ENCODE results near the gene KIR3DL2.
"Not testable (repeated sequence)": the region's sequence is repeated elsewhere in the genome, so short reads cannot be mapped to it uniquely, and the experiment has no call there.

Gene KIR3DL2

DNA sequence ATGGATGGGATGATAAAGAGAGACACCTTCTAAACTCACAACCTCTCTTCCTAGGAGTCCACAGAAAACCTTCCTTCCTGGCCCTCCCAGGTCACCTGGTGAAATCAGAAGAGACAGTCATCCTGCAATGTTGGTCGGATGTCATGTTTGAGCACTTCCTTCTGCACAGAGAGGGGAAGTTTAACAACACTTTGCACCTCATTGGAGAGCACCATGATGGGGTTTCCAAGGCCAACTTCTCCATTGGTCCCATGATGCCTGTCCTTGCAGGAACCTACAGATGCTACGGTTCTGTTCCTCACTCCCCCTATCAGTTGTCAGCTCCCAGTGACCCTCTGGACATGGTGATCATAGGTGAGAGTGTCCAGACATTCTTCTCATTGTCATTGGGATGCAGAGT, 12.7 kb upstream of the KIR3DL2 start:
- H3K4me3 Mint-ChIP-seq; H3K9me3 Mint-ChIP-seq; intact Hi-C loops (cut with micrococcal nuclease); H3K36me3 Mint-ChIP-seq (ENCODE audit: low read depth); H3K27ac Mint-ChIP-seq: not testable (repeated sequence)
- H3K4me1 Mint-ChIP-seq (ENCODE audit: low read depth), result peaks cover 11% of the 10 kb centered on the region
- H3K27me3 Mint-ChIP-seq, result peaks cover 25% of the 10 kb centered on the region

- H3K9me3 Mint-ChIP-seq; intact Hi-C loops (cut with micrococcal nuclease); H3K27ac Mint-ChIP-seq; H3K4me1 Mint-ChIP-seq (ENCODE audit: low read depth); H3K4me3 Mint-ChIP-seq; H3K36me3 Mint-ChIP-seq (ENCODE audit: low read depth): not testable (repeated sequence)
- peaks cover 46% of the 10 kb centered on the region for H3K27me3 Mint-ChIP-seq
These were observed 7.1 kb upstream of the KIR3DL2 start for GRCh38 chr19:54843171-54843570.

DNA sequence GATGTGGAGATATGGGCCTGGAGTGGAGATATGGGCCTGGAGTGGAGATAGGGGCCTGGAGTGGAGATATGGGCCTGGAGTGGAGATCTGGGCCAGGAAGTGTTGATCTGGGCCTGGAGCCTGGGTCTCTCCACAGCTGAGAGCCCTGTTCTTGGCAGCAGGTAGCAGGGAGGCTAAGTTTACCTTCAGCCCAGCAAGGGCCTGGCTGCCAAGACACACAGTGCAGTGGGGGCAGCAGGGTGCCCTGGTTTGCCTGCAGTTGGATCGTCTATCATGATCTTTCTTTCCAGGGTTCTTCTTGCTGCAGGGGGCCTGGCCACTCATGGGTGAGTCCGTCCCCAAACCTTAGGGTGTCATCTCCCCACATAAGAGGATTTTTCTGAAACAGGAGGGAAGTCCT, 687 bp downstream of the KIR3DL2 start:
- intact Hi-C loops (cut with micrococcal nuclease), result no loop called here
- no peaks in the 10 kb centered on the region for H3K9me3 Mint-ChIP-seq
- H3K36me3 Mint-ChIP-seq (ENCODE audit: low read depth), result no peaks in the 10 kb centered on the region
- H3K4me3 Mint-ChIP-seq, result no peak overlapping the region
- H3K27me3 Mint-ChIP-seq, result peaks cover 27% of the 10 kb centered on the region
- H3K4me1 Mint-ChIP-seq (ENCODE audit: low read depth), result peaks cover 31% of the 10 kb centered on the region
- H3K27ac Mint-ChIP-seq, result no peak overlapping the region

- intact Hi-C loops (cut with micrococcal nuclease), result no loop called here
- H3K36me3 Mint-ChIP-seq (ENCODE audit: low read depth), result no peaks in the 10 kb centered on the region
- no peak overlapping the region for H3K4me3 Mint-ChIP-seq
- H3K27me3 Mint-ChIP-seq, result peaks cover 23% of the 10 kb centered on the region
- H3K9me3 Mint-ChIP-seq, result no peaks in the 10 kb centered on the region
- H3K4me1 Mint-ChIP-seq (ENCODE audit: low read depth), result peaks cover 32% of the 10 kb centered on the region
- no peak overlapping the region for H3K27ac Mint-ChIP-seq
These were observed 1.1 kb downstream of the KIR3DL2 start for GRCh38 chr19:54851353-54851752.

- intact Hi-C loops (cut with micrococcal nuclease); H3K36me3 Mint-ChIP-seq (ENCODE audit: low read depth); H3K27ac Mint-ChIP-seq; H3K9me3 Mint-ChIP-seq; H3K4me3 Mint-ChIP-seq: not testable (repeated sequence)
- H3K27me3 Mint-ChIP-seq, result peaks cover 12% of the 10 kb centered on the region
- peaks cover 45% of the 10 kb centered on the region for H3K4me1 Mint-ChIP-seq (ENCODE audit: low read depth)
These were observed 5.0 kb downstream of the KIR3DL2 start for GRCh38 chr19:54855241-54855640.

- H3K27ac Mint-ChIP-seq; H3K4me3 Mint-ChIP-seq; H3K36me3 Mint-ChIP-seq (ENCODE audit: low read depth); intact Hi-C loops (cut with micrococcal nuclease); H3K9me3 Mint-ChIP-seq: not testable (repeated sequence)
- H3K27me3 Mint-ChIP-seq, result peaks cover 19% of the 10 kb centered on the region
- peaks cover 42% of the 10 kb centered on the region for H3K4me1 Mint-ChIP-seq (ENCODE audit: low read depth)
These were observed 8.2 kb downstream of the KIR3DL2 start for GRCh38 chr19:54858476-54858875.

GRCh38 chr19:54859421-54859820, 9.2 kb downstream of the KIR3DL2 start:
- intact Hi-C loops (cut with micrococcal nuclease); H3K9me3 Mint-ChIP-seq; H3K36me3 Mint-ChIP-seq (ENCODE audit: low read depth); H3K27ac Mint-ChIP-seq; H3K4me3 Mint-ChIP-seq: not testable (repeated sequence)
- Mint-ChIP-seq H3K27me3 (peaks cover 24% of the 10 kb centered on the region), H3K4me1 (ENCODE audit: low read depth) (peaks cover 39% of the 10 kb centered on the region)

DNA sequence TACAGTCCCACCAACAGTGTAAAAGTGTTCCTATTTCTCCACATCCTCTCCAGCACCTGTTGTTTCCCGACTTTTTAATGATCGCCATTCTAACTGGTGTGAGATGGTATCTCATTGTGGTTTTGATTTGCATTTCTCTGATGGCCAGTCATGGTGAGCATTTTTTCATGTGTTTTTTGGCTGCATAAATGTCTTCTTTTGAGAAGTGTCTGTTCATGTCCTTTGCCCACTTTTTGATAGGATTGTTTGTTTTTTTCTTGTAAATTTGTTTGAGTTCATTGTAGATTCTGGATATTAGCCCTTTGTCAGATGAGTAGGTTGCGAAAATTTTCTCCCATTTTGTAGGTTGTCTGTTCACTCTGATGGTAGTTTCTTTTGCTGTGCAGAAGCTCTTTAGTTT, 13.2 kb downstream of the KIR3DL2 start:
- H3K36me3 Mint-ChIP-seq (ENCODE audit: low read depth); H3K27ac Mint-ChIP-seq; intact Hi-C loops (cut with micrococcal nuclease); H3K9me3 Mint-ChIP-seq; H3K4me3 Mint-ChIP-seq: not testable (repeated sequence)
- peaks cover 24% of the 10 kb centered on the region for H3K4me1 Mint-ChIP-seq (ENCODE audit: low read depth)
- peaks cover 46% of the 10 kb centered on the region for H3K27me3 Mint-ChIP-seq

- Mint-ChIP-seq H3K9me3 (no peaks in the 10 kb centered on the region), H3K36me3 (ENCODE audit: low read depth) (no peaks in the 10 kb centered on the region), H3K4me1 (ENCODE audit: low read depth) (peaks cover 36% of the 10 kb centered on the region), H3K27ac (no peak overlapping the region), H3K4me3 (no peak overlapping the region), H3K27me3 (peaks cover 17% of the 10 kb centered on the region)
- intact Hi-C loops (cut with micrococcal nuclease), result loop anchor here (10.0 kb wide), 1 partner anchor 197 kb away; no protein-coding TSS in a partner anchor
These were observed 21.5 kb downstream of the KIR3DL2 start for GRCh38 chr19:54871696-54872095.

GRCh38 chr19:54873990-54874389, 23.7 kb downstream of the KIR3DL2 start, which contains the start of gene FCAR:
TSS of gene FCAR (plus strand) at chr19:54874235. CDS start at chr19:54874290, 55 bp downstream.
- H3K4me3 Mint-ChIP-seq, result peak within 1 kb of the TSS; percentile 33
- peak within 1 kb of the TSS; percentile 67 for H3K27ac Mint-ChIP-seq
- no peaks in the 10 kb centered on the region for H3K36me3 Mint-ChIP-seq (ENCODE audit: low read depth)
- H3K27me3 Mint-ChIP-seq, result peaks cover 7% of the 10 kb centered on the region
- H3K9me3 Mint-ChIP-seq, result no peaks in the 10 kb centered on the region
- H3K4me1 Mint-ChIP-seq (ENCODE audit: low read depth), result peaks cover 58% of the 10 kb centered on the region
- intact Hi-C loops (cut with micrococcal nuclease), result loop anchor here (10.0 kb wide), 1 partner anchor 199 kb away; no protein-coding TSS in a partner anchor

- Mint-ChIP-seq H3K4me3 (peak overlapping the region; percentile 30), H3K27me3 (no peaks in the 10 kb centered on the region)
These were observed 25.3 kb downstream of the KIR3DL2 start for GRCh38 chr19:54875506-54875905.

DNA sequence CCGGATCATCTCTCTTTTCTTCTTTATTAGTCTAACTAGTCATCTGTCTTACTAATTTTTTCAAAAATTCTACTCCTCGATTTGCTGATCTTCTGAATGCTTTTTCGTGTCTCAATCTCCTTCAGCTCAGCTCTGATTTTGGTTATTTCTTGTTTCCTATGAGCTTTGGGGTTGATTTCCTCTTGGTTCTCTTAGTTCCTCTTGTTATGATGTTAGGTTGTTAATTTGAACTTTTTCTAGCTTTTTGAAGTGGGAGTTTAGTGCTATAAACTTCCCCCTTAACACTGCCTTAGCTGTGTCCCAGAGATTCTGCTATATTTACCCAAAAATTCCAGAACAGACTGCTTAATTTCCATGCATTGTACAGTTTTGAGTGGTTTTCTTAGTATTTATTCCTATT, 27.2 kb downstream of the KIR3DL2 start:
- Mint-ChIP-seq H3K4me1 (ENCODE audit: low read depth) (peaks cover 77% of the 10 kb centered on the region), H3K4me3 (no peak overlapping the region), H3K36me3 (ENCODE audit: low read depth) (no peaks in the 10 kb centered on the region), H3K27ac (peak overlapping the region; percentile 21), H3K9me3 (no peaks in the 10 kb centered on the region), H3K27me3 (peaks cover 6% of the 10 kb centered on the region)
- intact Hi-C loops (cut with micrococcal nuclease), result loop anchor here (10.0 kb wide), 1 partner anchor 203 kb away; no protein-coding TSS in a partner anchor

More at GRCh38 chr19:54875506-54875905, 25.3 kb downstream of the KIR3DL2 start:
- Mint-ChIP-seq H3K4me1 (ENCODE audit: low read depth) (peaks cover 72% of the 10 kb centered on the region), H3K27ac (peak overlapping the region; percentile 30), H3K36me3 (ENCODE audit: low read depth) (no peaks in the 10 kb centered on the region), H3K9me3 (no peaks in the 10 kb centered on the region)
- intact Hi-C loops (cut with micrococcal nuclease), result loop anchor here (10.0 kb wide), 1 partner anchor 201 kb away; no protein-coding TSS in a partner anchor

DNA sequence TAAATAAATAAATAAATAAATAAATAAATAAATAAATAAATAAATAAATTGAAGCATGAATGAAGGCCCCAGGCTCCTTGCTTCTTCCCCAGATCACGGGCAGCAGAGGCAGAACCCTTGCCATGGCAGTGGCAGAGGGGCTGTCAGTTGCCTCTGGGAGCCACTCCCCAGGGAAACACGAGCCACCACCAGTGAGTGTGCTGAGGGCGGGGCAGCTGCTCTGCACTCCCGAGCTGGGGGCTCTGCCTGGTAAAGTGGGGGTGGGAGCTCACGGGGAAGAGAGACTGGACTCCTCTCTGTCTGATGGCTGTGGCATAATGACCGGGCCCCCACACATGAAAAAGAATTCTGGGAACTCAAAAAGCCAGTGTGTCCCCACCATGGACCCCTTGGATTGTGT, 31.6 kb downstream of the KIR3DL2 start:
- H3K4me3 Mint-ChIP-seq, result no peak overlapping the region
- H3K27ac Mint-ChIP-seq, result no peak overlapping the region
- H3K4me1 Mint-ChIP-seq (ENCODE audit: low read depth), result peaks cover 54% of the 10 kb centered on the region
- no peaks in the 10 kb centered on the region for H3K36me3 Mint-ChIP-seq (ENCODE audit: low read depth)
- H3K9me3 Mint-ChIP-seq, result no peaks in the 10 kb centered on the region
- intact Hi-C loops (cut with micrococcal nuclease), result loop anchor here (2.0 kb wide), 1 partner anchor 37 kb away; no protein-coding TSS in a partner anchor
- peaks cover 6% of the 10 kb centered on the region for H3K27me3 Mint-ChIP-seq

GRCh38 chr19:54882758-54883157, 32.5 kb downstream of the KIR3DL2 start:
- no peak overlapping the region for H3K27ac Mint-ChIP-seq
- H3K4me1 Mint-ChIP-seq (ENCODE audit: low read depth), result peaks cover 45% of the 10 kb centered on the region
- H3K9me3 Mint-ChIP-seq, result no peaks in the 10 kb centered on the region
- H3K27me3 Mint-ChIP-seq, result peaks cover 6% of the 10 kb centered on the region
- peak overlapping the region; percentile 45 for H3K4me3 Mint-ChIP-seq
- intact Hi-C loops (cut with micrococcal nuclease), result no loop called here
- no peaks in the 10 kb centered on the region for H3K36me3 Mint-ChIP-seq (ENCODE audit: low read depth)

DNA sequence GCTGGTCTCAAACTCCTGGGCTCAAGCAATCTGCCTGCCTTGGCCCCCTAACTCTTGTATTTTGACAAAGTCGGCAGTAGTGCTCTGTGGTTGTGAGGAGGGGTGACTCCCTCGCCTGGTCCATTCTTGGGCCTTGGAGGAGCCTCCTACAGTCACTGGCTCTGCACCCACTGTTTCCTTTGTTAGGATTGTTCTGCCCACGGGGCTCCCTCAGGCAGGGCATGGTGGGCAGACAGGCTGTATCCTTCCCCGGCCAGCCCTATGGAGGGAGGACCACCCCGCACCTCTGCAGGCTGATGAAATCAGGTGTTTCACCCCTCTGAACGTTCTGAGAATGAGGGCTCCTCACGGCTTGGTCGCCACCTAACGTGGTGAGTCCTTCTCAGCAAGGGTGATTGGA, 33.0 kb downstream of the KIR3DL2 start:
- Mint-ChIP-seq H3K4me1 (ENCODE audit: low read depth) (peaks cover 44% of the 10 kb centered on the region), H3K27ac (no peak overlapping the region), H3K4me3 (no peak overlapping the region), H3K27me3 (peaks cover 6% of the 10 kb centered on the region), H3K9me3 (no peaks in the 10 kb centered on the region), H3K36me3 (ENCODE audit: low read depth) (no peaks in the 10 kb centered on the region)
- intact Hi-C loops (cut with micrococcal nuclease), result no loop called here

All from dendritic cell treated with granulocyte-macrophage colony-stimulating factor and Interleukin-4, amounts not matched to agents 40 ng/mL and 50 ng/mL, for 4 days (primary cell).